HG02759 (cell line): ENCODE results near the gene RAB5IF.
A peak's percentile ranks its signal among the peaks of the same experiment; 100 is the strongest.
"Not testable (repeated sequence)": the region's sequence is repeated elsewhere in the genome, so short reads cannot be mapped to it uniquely, and the experiment has no call there.

Source experiments
- ATAC-seq: cut with Tn5 transposase; IDR thresholded peaks from one replicate; pipeline ENCODE4 v1.9.1; 2021; ENCODE audit warnings: mild to moderate bottlenecking, moderate library complexity; ENCODE audit not compliant: unreplicated experiment

RAB5IF gene

GRCh38 chr20:36605399-36606157 is at the start of gene RAB5IF:
Gene RAB5IF, plus strand, starts transcription at chr20:36605779. Its CDS starts 173 bp downstream, at chr20:36605952.
- ATAC-seq = peak; percentile 89

- no peak for ATAC-seq
Measured at GRCh38 chr20:36562724-36563123, 42.9 kb upstream of the RAB5IF start.

GRCh38 chr20:36563374-36563773 is 42.2 kb upstream of the RAB5IF start:
- ATAC-seq = no peak

- ATAC-seq = not testable (repeated sequence)
Measured at GRCh38 chr20:36564078-36564725, 41.4 kb upstream of the RAB5IF start.

- ATAC-seq = not testable (repeated sequence)
Measured at GRCh38 chr20:36564726-36565121, 40.9 kb upstream of the RAB5IF start.

GRCh38 chr20:36565520-36565919 is 40.1 kb upstream of the RAB5IF start:
- ATAC-seq = no peak

- no peak for ATAC-seq
Measured at GRCh38 chr20:36569847-36570429, 35.6 kb upstream of the RAB5IF start.

- no peak for ATAC-seq
Measured at GRCh38 chr20:36571564-36572504, 33.7 kb upstream of the RAB5IF start.

GRCh38 chr20:36572701-36573102 is 32.9 kb upstream of the RAB5IF start:
- ATAC-seq = peak; percentile 3

- ATAC-seq = peak; percentile 77
Measured at GRCh38 chr20:36573103-36573797, 32.3 kb upstream of the RAB5IF start, which contains the start of gene TGIF2. Gene TGIF2, plus strand, starts transcription at chr20:36573597. Its CDS starts 5,178 bp downstream, at chr20:36578775.

GRCh38 chr20:36573798-36574365 is 31.7 kb upstream of the RAB5IF start:
- no peak for ATAC-seq

- no peak for ATAC-seq
Measured at GRCh38 chr20:36574366-36575135, 31.0 kb upstream of the RAB5IF start.

- no peak for ATAC-seq
Measured at GRCh38 chr20:36576081-36576445, 29.5 kb upstream of the RAB5IF start.

GRCh38 chr20:36578356-36579041 is 27.1 kb upstream of the RAB5IF start:
- no peak for ATAC-seq

- ATAC-seq = no peak
Measured at GRCh38 chr20:36579996-36580545, 25.5 kb upstream of the RAB5IF start.

- no peak for ATAC-seq
Measured at GRCh38 chr20:36582322-36582721, 23.3 kb upstream of the RAB5IF start.

GRCh38 chr20:36582821-36583220 is 22.8 kb upstream of the RAB5IF start:
- no peak for ATAC-seq

- no peak for ATAC-seq
Measured at GRCh38 chr20:36584018-36584481, 21.5 kb upstream of the RAB5IF start.
